K562 (cell line): ENCODE measurements around the gene CTCF. TPM values are rescaled to one million over a fixed set of nuclear protein-coding genes. Genes with fewer than 3 reads are reported as not detected.

Experiments used
- ATAC-seq: fragments of 200-7000 bp; cut with Tn5 transposase; 3 replicates; pipeline ENCODE4 v1.9.1; 2020; ENCODE audit warnings: moderate library complexity
- BruUV-seq: library from RNA; stranded (reverse); fragments of 400-500 nt; replicated peaks from 2 replicates; lab custom pipeline; 2021; lab: Mats Ljungman, UMichigan
- CTCF ChIA-PET: fragments of 300-600 bp; formaldehyde crosslinking; extraction: SDS; loops from one replicate; lab custom pipeline; 2021; ENCODE audit warnings: low intra/inter-chr PET ratio; lab: Yijun Ruan, JAX
- POLR2A ChIA-PET: fragments of 300-600, 350-650 bp; sonication (Branson Sonifier 250); formaldehyde crosslinking; extraction: SDS; loops from one replicate; lab custom pipeline; 2021; ENCODE audit warnings: antibody characterized with exemption, inconsistent platforms; lab: Yijun Ruan, JAX
- DNase-seq, 4 experiments: peaks; one replicate each; pipeline versions ENCODE4 v3.0.0 to v3.0.0-alpha.2; 2011 to 2018; ENCODE audit warnings: low spot score in 3 of 4, mixed read lengths in 3 of 4; ENCODE audit errors: extremely low read depth in 1 of 4
- FAIRE-seq: peaks from 2 replicates; lab custom pipeline; 2011; peaks lifted over from hg19 to GRCh38; lab: Jason Lieb, UNC
- H2AFZ ChIP-seq: 2 replicates; pipeline ENCODE4 v1.6.0; 2011; ENCODE audit warnings: low read depth, low read length, control low read depth, inconsistent platforms
- H3K27ac ChIP-seq: fragments of 200-600 bp; 3 replicates; pipeline ENCODE4 v1.8.0; 2011; ENCODE audit warnings: low read depth, mild to moderate bottlenecking, control low read depth, inconsistent platforms, low read length, moderate library complexity, mixed read lengths; ENCODE audit errors: extremely low read depth
- H3K27me3 ChIP-seq, 2 experiments: fragments of 300-600 bp in 1 of 2; 2 replicates in 1 of 2; 3 replicates in 1 of 2; pipeline versions ENCODE4 v1.6.0 to v1.8.0; 2011; ENCODE audit warnings: inconsistent platforms in 2 of 2, low read length in 2 of 2, mild to moderate bottlenecking in 1 of 2, mixed read lengths in 1 of 2, moderate library complexity in 1 of 2; ENCODE audit not compliant: control insufficient read depth in 2 of 2, insufficient read depth in 2 of 2
- H3K36me3 ChIP-seq: fragments of 300-600 bp; 3 replicates; pipeline ENCODE4 v1.8.0; 2011; ENCODE audit warnings: mild to moderate bottlenecking, low read length, inconsistent platforms; ENCODE audit not compliant: control insufficient read depth, insufficient read depth
- H3K4me1 ChIP-seq, 2 experiments: fragments of 200-600 bp in 1 of 2; replicated peaks in 1 of 2; 2 replicates in 1 of 2; 3 replicates in 1 of 2; pipeline versions ENCODE4 v1.5.1 to v1.8.0; 2011; ENCODE audit warnings: inconsistent platforms in 2 of 2, low read length in 2 of 2, mild to moderate bottlenecking in 1 of 2, mixed read lengths in 1 of 2, moderate library complexity in 1 of 2; ENCODE audit not compliant: control insufficient read depth in 2 of 2, insufficient read depth in 2 of 2
- H3K4me2 ChIP-seq: 2 replicates; pipeline ENCODE4 v1.6.1; 2011; ENCODE audit warnings: low read length, control low read depth, inconsistent platforms, mixed read lengths; ENCODE audit not compliant: insufficient read depth
- H3K4me3 ChIP-seq: fragments of 200-600 bp; sonication (generic), shearing (Covaris generic); 2 replicates; pipeline ENCODE4 v1.5.1; 2016; ENCODE audit warnings: control low read depth, inconsistent platforms
- H3K79me2 ChIP-seq: fragments of 200-600 bp; 3 replicates; pipeline ENCODE4 v1.8.0; 2011; ENCODE audit warnings: low read length, inconsistent platforms; ENCODE audit not compliant: control insufficient read depth, insufficient read depth
- H3K9ac ChIP-seq, 2 experiments: 2 replicates each; pipeline versions ENCODE4 v1.6.0 to v1.6.1; 2011; ENCODE audit warnings: low read depth in 2 of 2, low read length in 2 of 2, control low read depth in 1 of 2, inconsistent platforms in 1 of 2, mild to moderate bottlenecking in 1 of 2, mixed read lengths in 1 of 2; ENCODE audit not compliant: insufficient read depth in 1 of 2
- H3K9me1 ChIP-seq: one replicate; pipeline ENCODE4 v1.6.0; 2011; ENCODE audit warnings: inconsistent platforms, mild to moderate bottlenecking, low read length, moderate library complexity; ENCODE audit not compliant: control insufficient read depth, insufficient read depth
- H3K9me3 ChIP-seq: replicated peaks from 2 replicates; pipeline ENCODE4 v1.5.1; 2011; ENCODE audit warnings: low read depth, low read length, inconsistent platforms; ENCODE audit not compliant: control insufficient read depth, insufficient read depth
- H4K20me1 ChIP-seq: replicated peaks from 2 replicates; pipeline ENCODE4 v1.6.1; 2011; ENCODE audit warnings: low read length, inconsistent platforms, mixed read lengths; ENCODE audit not compliant: control insufficient read depth, insufficient read depth
- EGR1 ChIP-seq: fragments of 450-650 bp; conservative IDR thresholded peaks from 2 replicates; pipeline ENCODE4 v1.6.1; 2017; ENCODE audit warnings: mild to moderate bottlenecking
- HMG20B ChIP-seq: fragments of 250-450 bp; sonication (Bioruptor Pico); IDR thresholded peaks from 2 replicates; pipeline ENCODE4 v1.5.0; 2021; ENCODE audit warnings: mild to moderate bottlenecking
- REST ChIP-seq, 2 experiments: fragments of 450-650 bp; formaldehyde crosslinking in 1 of 2; IDR thresholded peaks; 2 replicates each; pipeline versions ENCODE4 v1.4.0 to v1.6.1; 2014 to 2020; ENCODE audit warnings: mild to moderate bottlenecking in 2 of 2, borderline replicate concordance in 1 of 2, low read depth in 1 of 2
- SAFB ChIP-seq: fragments of 200-400 bp; formaldehyde crosslinking; IDR thresholded peaks from 2 replicates; pipeline ENCODE4 v1.6.1; 2017; ENCODE audit warnings: low read depth, low read length, borderline replicate concordance
- ZBTB2 ChIP-seq: fragments of 450-650 bp; IDR thresholded peaks from 2 replicates; pipeline ENCODE4 v1.6.1; 2016; ENCODE audit warnings: antibody characterized with exemption
- ZKSCAN3 ChIP-seq: fragments of 250-450 bp; sonication (Bioruptor Pico); IDR thresholded peaks from 2 replicates; pipeline ENCODE4 v1.4.0; 2020
- ZNF639 ChIP-seq, 2 experiments: fragments of 200-800 bp in 1 of 2; sonication (Bioruptor generic) in 1 of 2; sonication (generic) in 1 of 2; formaldehyde crosslinking in 1 of 2; IDR thresholded peaks in 1 of 2; conservative IDR thresholded peaks in 1 of 2; 2 replicates each; pipeline versions ENCODE4 v1.5.0 to v1.6.1; 2016 to 2020; ENCODE audit warnings: missing compliant biosample characterization in 1 of 2, missing genetic modification characterization in 1 of 2, missing genetic modification reagents in 1 of 2
- WGBS: fragments of 100-300 bp; shearing (Covaris generic); methylation state at CpG from one replicate; pipeline ENCODE4 v1.1.6; 2016; ENCODE audit warnings: low coverage, mixed read lengths; ENCODE audit not compliant: insufficient coverage; ENCODE audit errors: missing lambda C conversion rate; 5-methylcytosine and 5-hydroxymethylcytosine counted together
- in situ Hi-C: fragments of 300-500 bp; cut with MboI; formaldehyde crosslinking; loops from 4 replicates; pipeline ENCODE4 v1.15.0; 2018; ENCODE audit warnings: inconsistent platforms, mixed read lengths
- intact Hi-C: fragments of 100-400 bp; cut with micrococcal nuclease; formaldehyde crosslinking; loops from 2 replicates; pipeline ENCODE4 v1.14.2; 2022
- polyA plus RNA-seq, 8 experiments: library from polyadenylated mRNA; depleted of rRNA in 4 of 8; stranded (reverse) in 5 of 8; unstranded in 3 of 8; fragments of >200 nt; fragmentation: Nextera tagmentation in 2 of 8; fragmentation: Illumina TruSeq in 1 of 8; extraction: Ambion mirVana in 2 of 8; extraction: Trizol in 1 of 8; gene quantifications; 2 replicates each; pipeline versions ENCODE4 v1.2.1 to v1.2.3, GENCODE V29; 2011 to 2014; ENCODE audit warnings: inconsistent platforms in 1 of 8, missing spikeins in 1 of 8
- total RNA-seq, 7 experiments: library from RNA; depleted of rRNA in 6 of 7; stranded (reverse); fragments of >200 nt in 6 of 7; fragmentation: Illumina TruSeq in 2 of 7; extraction: Trizol in 2 of 7; gene quantifications; 2 replicates each; pipeline versions ENCODE4 v1.2.1 to v1.2.3, GENCODE V29; 2011 to 2021; ENCODE audit warnings: low replicate concordance in 1 of 7

CTCF gene
- total and polyA plus RNA-seq, 9 of the 15 experiments (the other 6 are each of a cell fraction or from before 2014, with no cell fraction given): 7.8 to 49.2 (median 33.9) TPM

DNA sequence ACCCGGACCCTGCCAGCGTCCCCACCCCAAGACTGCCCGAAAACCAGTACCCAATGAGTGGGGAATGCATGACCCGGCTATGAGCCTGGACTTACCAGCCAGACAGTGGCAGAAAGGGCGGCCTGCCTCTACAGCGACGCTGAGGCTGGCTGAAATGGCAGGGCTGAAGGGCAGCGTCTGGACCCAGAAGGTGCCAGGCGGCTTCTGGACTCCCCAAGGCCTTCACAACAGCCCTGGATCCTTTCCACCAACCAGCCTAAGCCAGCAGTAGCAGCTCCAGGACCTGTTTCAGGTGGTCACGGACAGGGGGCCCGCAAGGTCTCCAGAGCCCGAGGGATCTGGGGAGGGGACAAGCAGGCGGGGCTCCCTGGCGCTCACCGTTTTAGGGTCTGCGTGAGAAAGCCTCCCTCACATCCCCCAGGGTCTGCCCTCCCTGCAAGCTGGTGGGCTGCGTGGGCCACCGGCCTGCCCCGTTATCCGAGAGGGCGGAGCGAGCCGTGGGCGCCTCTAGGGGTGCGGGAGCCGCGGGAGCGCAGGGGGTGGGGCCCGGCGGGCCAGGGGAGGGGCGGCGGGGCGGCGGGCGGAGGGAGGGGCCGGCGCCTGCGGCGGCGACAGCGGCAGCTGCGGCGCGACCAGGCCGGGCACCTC, 34.0 kb upstream of the CTCF start, which contains the start of gene RIPOR1:
TSS of gene RIPOR1 (plus strand) at position 608 of the 648 bp plus-strand sequence. CDS start 9,618 bp downstream, outside the sequence.
- intact Hi-C loops: loop anchor here (10.0 kb wide), 1 partner anchor 406 kb away; the partner anchor contains the start of genes CTRL and PSMB10
- H2AFZ ChIP-seq: peak within 1 kb of the TSS; percentile 94
- no peaks in the 10 kb centered on the region for H3K9me1 ChIP-seq
- ChIA-PET CTCF (no interaction called here), POLR2A (interaction anchor here (0.5 to 1.6 kb wide), 6 partner anchors 33 to 298 kb away, joined by 3 to 5 read pairs (median 3); partner anchors contain the start of gene ACD)
- peak within 1 kb of the TSS; percentile 64 for H3K4me2 ChIP-seq
- no peaks in the 10 kb centered on the region for H3K27me3 ChIP-seq
- DNase-seq (peak; percentile 65 to 98 (median 96)), FAIRE-seq (no peak), ATAC-seq (peak; percentile 82)
- H3K27ac ChIP-seq: peak within 1 kb of the TSS; percentile 77
- BruUV-seq: no TSS peak
- H3K9me3 ChIP-seq: no peaks in the 10 kb centered on the region
- no peaks in the 10 kb centered on the region; the same call in 1 of the 2 replicates for H4K20me1 ChIP-seq
- peaks cover 12% of the 10 kb centered on the region; the same call in 2 of the 3 replicates for H3K79me2 ChIP-seq
- H3K4me1 ChIP-seq: peaks cover 33 to 63% of the 10 kb centered on the region in 2 experiments
- H3K9ac ChIP-seq: peak within 1 kb of the TSS; percentile 62 to 92
- in situ Hi-C loops: loop anchor here (10.0 kb wide), 2 partner anchors 396 to 716 kb away; partner anchors contain the start of gene PLA2G15
- H3K36me3 ChIP-seq: no peaks in the 10 kb centered on the region
- H3K4me3 ChIP-seq: peak within 1 kb of the TSS; percentile 61
- WGBS: 37% methylated on average over 21 of the region's 45 CpGs
- peak; percentile 39; the same call in 1 of the 2 replicates for TF ChIP-seq REST (IDR thresholded peaks at IDR 0.05; ENCODE audit: borderline replicate concordance)
- TF ChIP-seq REST (CRISPR knock-in tag; IDR thresholded peaks at IDR 0.05; ENCODE audit: low read depth): no peak
- TF ChIP-seq ZNF639 (CRISPR knock-in tag; conservative IDR thresholded peaks at IDR 0.05 in 1 of 2, IDR thresholded peaks at IDR 0.05 in 1 of 2): 0 out of 4 replicates have a peak, but pooled peaks of 1 of the 2 experiments have one; percentile 54
- peak; percentile 47; the same call in 1 of the 2 replicates for TF ChIP-seq ZBTB2
- TF ChIP-seq SAFB: 0 out of 2 replicates have a peak, but pooled peaks have one; percentile 32
- TF ChIP-seq HMG20B (CRISPR knock-in tag): no peak
- peak; percentile 46; the same call in 1 of the 2 replicates for TF ChIP-seq EGR1
- no peak for TF ChIP-seq ZKSCAN3 (CRISPR knock-in tag)
